22Rv1 (cell line): ENCODE results near the gene ZNF117.
"Not testable (repeated sequence)": the region's sequence is repeated elsewhere in the genome, so short reads cannot be mapped to it uniquely, and the experiment has no call there.

Source experiments
- H3K27ac ChIP-seq: fragments of 450-650 bp; 2 replicates; pipeline ENCODE4 v1.5.1; 2017
- ZFX ChIP-seq: fragments of 450-650 bp; IDR thresholded peaks from 2 replicates; pipeline ENCODE4 v1.6.1; 2017; ENCODE audit warnings: antibody characterized with exemption, borderline replicate concordance
- TF ChIP-seq, protein P1 (sequence below): fragments of 450-650 bp; IDR thresholded peaks from 2 replicates; pipeline ENCODE4 v1.5.1; 2017; ENCODE audit warnings: mild to moderate bottlenecking

ZNF117 gene

GRCh38 chr7:64990936-64991335 lies at the start of gene ZNF117:
Gene ZNF117, minus strand, starts transcription at chr7:64991036.
- H3K27ac ChIP-seq: no peak within 1 kb of the TSS
- no peak for TF ChIP-seq ZFX

DNA sequence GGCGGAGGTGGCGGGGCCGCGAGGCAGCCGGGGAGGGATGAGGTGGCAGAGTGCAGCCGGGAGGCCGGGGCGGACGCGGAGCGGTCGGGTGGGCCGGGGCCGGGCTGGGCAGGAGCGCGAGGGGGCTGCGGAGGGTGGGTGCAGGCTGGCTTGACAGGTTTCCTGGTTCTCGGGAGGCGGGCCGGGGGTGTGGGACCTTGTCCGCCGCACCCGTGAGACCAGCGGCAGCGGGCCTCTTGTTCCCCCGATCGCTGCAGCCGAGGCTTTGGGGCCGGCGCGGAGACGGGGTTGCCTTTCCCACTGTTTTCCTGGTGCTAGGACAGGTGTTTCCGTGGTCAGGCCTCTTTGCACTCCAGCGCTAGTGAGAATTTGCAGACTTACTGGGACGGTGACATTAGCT lies 47.9 kb upstream of the ZNF117 start:
- H3K27ac ChIP-seq: peak overlapping the region; percentile 52

GRCh38 chr7:65037740-65038688 lies 47.2 kb upstream of the ZNF117 start:
- H3K27ac ChIP-seq: peak overlapping the region; percentile 52
- TF ChIP-seq, protein P1, sequence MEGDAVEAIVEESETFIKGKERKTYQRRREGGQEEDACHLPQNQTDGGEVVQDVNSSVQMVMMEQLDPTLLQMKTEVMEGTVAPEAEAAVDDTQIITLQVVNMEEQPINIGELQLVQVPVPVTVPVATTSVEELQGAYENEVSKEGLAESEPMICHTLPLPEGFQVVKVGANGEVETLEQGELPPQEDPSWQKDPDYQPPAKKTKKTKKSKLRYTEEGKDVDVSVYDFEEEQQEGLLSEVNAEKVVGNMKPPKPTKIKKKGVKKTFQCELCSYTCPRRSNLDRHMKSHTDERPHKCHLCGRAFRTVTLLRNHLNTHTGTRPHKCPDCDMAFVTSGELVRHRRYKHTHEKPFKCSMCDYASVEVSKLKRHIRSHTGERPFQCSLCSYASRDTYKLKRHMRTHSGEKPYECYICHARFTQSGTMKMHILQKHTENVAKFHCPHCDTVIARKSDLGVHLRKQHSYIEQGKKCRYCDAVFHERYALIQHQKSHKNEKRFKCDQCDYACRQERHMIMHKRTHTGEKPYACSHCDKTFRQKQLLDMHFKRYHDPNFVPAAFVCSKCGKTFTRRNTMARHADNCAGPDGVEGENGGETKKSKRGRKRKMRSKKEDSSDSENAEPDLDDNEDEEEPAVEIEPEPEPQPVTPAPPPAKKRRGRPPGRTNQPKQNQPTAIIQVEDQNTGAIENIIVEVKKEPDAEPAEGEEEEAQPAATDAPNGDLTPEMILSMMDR: no peak
- no peak for TF ChIP-seq ZFX

DNA sequence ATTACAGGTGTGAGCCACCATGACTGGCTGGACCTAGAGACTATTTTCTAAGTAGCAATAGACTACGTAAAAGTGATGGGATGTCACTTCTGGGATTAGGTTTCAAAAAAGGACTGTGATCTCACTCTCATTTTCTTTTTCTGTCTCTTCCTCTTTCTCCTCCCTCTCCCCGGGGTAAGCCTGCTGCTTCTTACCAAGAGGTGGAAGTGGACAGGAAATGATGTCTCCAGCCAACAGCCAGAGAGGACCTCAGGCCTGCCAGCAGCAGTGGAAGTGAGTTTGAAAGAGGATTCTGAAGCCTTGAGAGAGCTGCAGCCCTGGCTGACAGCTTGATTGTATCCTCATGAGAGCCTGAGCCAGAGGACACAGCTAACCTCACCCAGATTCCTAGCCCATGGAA lies 45.7 kb upstream of the ZNF117 start:
- not testable (repeated sequence) for H3K27ac ChIP-seq

DNA sequence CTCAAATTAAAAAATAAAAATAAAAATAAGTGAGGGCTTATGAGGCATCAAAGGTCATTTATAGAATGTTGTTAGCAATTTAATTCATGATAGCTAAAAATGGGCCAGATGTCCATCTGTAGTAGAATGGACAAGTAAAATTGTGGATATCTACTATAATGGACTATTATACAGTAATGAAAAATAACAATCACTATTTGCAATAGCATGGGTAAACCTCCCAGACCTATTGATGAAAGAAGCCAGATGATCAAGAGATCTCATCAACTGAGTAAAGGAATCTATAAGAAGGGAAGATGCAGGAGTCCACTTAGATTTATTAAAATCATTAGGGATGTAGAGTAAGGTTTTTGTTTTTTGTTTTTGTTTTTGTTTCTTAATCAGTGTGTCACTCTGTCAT lies 44.6 kb upstream of the ZNF117 start:
- H3K27ac ChIP-seq: not testable (repeated sequence)

DNA sequence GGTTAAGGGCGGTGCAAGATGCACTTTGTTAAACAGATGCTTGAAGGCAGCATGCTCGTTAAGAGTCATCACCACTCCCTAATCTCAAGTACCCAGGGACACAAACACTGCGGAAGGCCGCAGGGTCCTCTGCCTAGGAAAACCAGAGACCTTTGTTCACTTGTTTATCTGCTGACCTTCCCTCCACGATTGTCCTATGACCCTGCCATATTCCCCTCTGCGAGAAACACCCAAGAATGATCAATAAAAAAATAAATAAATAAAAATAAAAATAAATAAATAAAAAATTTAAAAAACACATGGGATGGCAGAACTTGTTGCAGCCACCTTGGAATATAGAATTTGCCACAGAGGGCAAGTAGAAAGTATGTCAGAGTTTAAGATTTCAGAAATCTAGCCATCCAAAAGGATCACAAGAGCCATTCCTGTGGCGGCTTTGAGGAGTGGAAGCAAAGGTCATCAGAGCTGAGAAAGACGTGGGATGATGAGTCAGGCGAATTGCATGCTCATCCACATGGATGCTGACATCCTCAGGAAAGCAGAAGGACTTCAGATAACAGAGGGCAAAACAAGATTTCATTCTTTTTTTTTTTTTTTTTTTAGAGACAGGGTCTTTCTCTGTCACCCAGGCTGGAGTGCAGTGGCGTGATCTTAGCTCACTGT lies 43.4 kb upstream of the ZNF117 start:
- not testable (repeated sequence) for H3K27ac ChIP-seq

DNA sequence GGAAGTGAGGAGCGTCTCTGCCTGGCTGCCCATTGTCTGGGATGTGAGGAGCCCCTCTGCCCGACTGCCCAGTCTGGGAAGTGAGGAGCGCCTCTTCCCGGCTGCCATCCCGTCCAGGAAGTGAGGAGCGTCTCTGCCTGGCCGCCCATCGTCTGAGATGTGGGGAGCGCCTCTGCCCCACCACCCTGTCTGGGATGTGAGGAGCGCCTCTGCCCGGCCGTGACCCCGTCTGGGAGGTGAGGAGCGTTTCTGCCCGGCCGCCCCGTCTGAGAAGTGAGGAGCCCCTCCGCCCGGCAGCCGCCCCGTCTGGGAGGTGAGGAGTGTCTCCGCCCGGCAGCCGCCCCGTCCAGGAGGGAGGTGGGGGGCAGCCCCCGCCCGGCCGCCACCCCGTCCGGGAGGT lies 42.6 kb upstream of the ZNF117 start:
- H3K27ac ChIP-seq: not testable (repeated sequence)

DNA sequence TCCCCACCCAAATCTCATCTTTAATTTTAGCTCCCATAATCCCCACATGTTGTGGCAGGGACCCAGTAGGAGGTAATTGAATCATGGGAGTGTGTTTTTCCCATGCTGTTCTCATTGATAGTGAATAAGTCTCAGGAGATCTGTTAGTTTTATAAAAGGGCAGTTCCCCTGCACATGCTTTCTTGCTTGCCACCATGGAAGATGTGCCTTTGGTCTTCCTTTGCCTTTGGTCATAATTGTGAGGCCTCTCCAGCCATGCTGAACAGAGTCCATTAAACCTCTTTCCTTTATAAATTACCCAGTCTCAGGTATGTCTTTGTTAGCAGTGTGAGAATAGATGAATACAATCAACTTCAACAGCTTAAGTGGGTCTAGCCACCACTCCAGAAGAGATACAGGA lies 34.2 kb upstream of the ZNF117 start:
- H3K27ac ChIP-seq: not testable (repeated sequence)

GRCh38 chr7:65020978-65021377 lies 30.1 kb upstream of the ZNF117 start:
- H3K27ac ChIP-seq: not testable (repeated sequence)

DNA sequence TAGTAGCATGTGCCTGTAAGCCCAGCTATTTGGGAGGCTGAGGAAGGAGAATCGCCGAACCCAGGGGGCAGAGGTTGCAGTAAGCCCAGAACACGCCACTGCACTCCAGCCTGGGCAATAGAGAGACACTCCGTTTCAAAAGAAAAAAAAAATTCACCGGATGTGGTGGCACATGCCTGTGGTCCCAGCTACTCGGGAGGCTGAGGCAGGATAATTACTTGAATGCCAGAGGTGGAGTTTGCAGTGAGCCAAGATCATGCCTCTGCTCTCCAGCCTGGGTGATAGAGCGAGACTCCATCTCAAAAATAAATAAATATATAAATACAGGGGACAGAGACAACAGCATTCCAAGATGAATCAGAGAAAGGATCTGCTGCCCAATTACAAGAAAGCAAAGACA lies 19.0 kb upstream of the ZNF117 start:
- not testable (repeated sequence) for H3K27ac ChIP-seq

- not testable (repeated sequence) for H3K27ac ChIP-seq
Measured at GRCh38 chr7:65009394-65009793, 18.6 kb upstream of the ZNF117 start.

GRCh38 chr7:65007036-65007435 lies 16.2 kb upstream of the ZNF117 start:
- peak overlapping the region; percentile 78 for H3K27ac ChIP-seq

- TF ChIP-seq, protein P1: no peak
- no peak for TF ChIP-seq ZFX
- H3K27ac ChIP-seq: peak within 1 kb of the TSS; percentile 78
Measured at GRCh38 chr7:65006094-65006992, 15.5 kb upstream of the ZNF117 start, which contains the start of gene ERV3-1. Gene ERV3-1, minus strand, starts transcription at chr7:65006687. Its CDS starts 13,661 bp downstream, at chr7:64993026.
